Heart left ventricle (tissue), 13 donors: ENCODE results near the gene SHKBP1.

ENCODE experiments used
- POLR2A ChIP-seq, 2 donors: fragments of 450-650 bp; IDR thresholded peaks; one replicate each; pipeline ENCODE4 v1.6.1; 2017; ENCODE audit warnings: antibody characterized with exemption in 2 of 2, mild to moderate bottlenecking in 2 of 2, moderate library complexity in 2 of 2
- TF ChIP-seq, protein P1 (sequence below), 12 donors: fragments of 200-600 bp; sonication (generic) in 4 of 12; IDR thresholded peaks; one replicate each; pipeline versions ENCODE4 v1.5.0 to v1.8.0; 2018 to 2022; ENCODE audit warnings: antibody characterized with exemption in 12 of 12, mild to moderate bottlenecking in 5 of 12
- donor health status: ischemic (EF 13 %, LVEDD 7.1; RV severe dilation, severe dysfunction).
- donor health status: DM: no; HTN: yes; CAD: no.
- donor health status: DM: no; HTN: no; CAD: no.
- donor health status: ischemic (EF 25% LVEDD 6.9; RV normal size, moderate dysfunction).
- donor health status: ischemic (EF 25% LVEDD 5.7; RV mildly dilated, moderate dysfunction).
- donor health status: ischemic (EF 35%, LVEDD 5.7; RV mildly dilated, moderate dysfunction).
- donor health status: nonischemic (EF 11% LVEDD 7.7; RV severe dilation, severe dysfunction).
- donor health status: DM: yes; HTN: yes; CAD: no.
- donor health status: PGD.
- donor health status: ischemic (EF 29% LVEDD 5.4; RV normal size, mild dysfunction).
- donor health status: nonischemic (EF 23%, LVEDD 6.1; RV moderate dilation, normal function).

DNA sequence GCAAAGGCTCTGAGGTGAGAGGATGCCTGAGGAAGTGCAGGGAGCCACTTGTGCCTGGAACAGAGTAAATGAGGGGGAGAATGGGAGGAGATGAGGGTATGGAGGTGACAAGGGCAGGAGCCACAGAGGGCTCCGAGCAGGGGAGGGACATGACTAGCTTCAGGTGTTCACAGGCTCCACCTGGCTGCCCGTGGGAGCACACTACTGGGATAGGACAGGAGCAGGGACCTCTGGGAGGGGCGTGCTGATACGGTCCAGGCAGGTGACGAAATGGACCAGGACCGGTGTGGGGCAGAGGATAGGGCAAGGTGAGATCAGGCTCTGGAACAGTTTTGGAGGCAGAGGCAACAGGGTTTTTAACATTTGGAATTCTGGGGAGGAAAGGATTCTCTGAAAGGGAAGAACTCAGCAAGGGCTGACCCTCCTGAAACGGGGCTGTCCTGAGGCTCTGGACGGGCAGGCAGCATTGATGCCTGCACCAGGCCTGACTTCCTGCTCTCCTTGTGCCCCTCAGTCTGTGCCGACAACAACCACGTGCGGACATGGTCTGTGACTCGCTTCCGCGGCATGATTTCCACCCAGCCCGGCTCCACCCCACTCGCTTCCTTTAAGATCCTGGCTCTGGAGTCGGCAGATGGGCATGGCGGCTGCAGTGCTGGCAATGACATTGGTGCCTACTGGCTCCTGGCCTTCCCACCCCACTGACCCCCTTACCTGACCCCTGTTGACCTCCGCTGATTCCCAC is 11.6 kb downstream of the SHKBP1 start:
- TF ChIP-seq, protein P1, sequence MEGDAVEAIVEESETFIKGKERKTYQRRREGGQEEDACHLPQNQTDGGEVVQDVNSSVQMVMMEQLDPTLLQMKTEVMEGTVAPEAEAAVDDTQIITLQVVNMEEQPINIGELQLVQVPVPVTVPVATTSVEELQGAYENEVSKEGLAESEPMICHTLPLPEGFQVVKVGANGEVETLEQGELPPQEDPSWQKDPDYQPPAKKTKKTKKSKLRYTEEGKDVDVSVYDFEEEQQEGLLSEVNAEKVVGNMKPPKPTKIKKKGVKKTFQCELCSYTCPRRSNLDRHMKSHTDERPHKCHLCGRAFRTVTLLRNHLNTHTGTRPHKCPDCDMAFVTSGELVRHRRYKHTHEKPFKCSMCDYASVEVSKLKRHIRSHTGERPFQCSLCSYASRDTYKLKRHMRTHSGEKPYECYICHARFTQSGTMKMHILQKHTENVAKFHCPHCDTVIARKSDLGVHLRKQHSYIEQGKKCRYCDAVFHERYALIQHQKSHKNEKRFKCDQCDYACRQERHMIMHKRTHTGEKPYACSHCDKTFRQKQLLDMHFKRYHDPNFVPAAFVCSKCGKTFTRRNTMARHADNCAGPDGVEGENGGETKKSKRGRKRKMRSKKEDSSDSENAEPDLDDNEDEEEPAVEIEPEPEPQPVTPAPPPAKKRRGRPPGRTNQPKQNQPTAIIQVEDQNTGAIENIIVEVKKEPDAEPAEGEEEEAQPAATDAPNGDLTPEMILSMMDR (IDR thresholded peaks at IDR 0.05): no peak
- no peak for TF ChIP-seq POLR2A (IDR thresholded peaks at IDR 0.05)
